GM23338 (cell line): ENCODE measurements around the gene CMBL. TPM values are rescaled to one million over a fixed set of nuclear protein-coding genes. Genes with fewer than 3 reads are reported as not detected.

Experiments
- ATAC-seq: fragments of 200-7000 bp; cut with Tn5 transposase; 3 replicates; pipeline ENCODE4 v1.9.1; 2020
- DNase-seq: peaks from one replicate; pipeline ENCODE4 v3.0.0-alpha.2; 2015; ENCODE audit warnings: low spot score
- H2AFZ ChIP-seq: fragments of 200-600 bp; sonication (generic); 2 replicates; pipeline ENCODE4 v1.8.0; 2016; ENCODE audit warnings: antibody characterized with exemption, mild to moderate bottlenecking, moderate library complexity
- H3F3A ChIP-seq: fragments of 200-600 bp; sonication (generic); replicated peaks from 2 replicates; pipeline ENCODE4 v1.8.0; 2017; ENCODE audit warnings: antibody characterized with exemption, mixed run types, low read depth
- H3K27ac ChIP-seq: fragments of 200-600 bp; sonication (generic); 2 replicates; pipeline ENCODE4 v1.6.1; 2016; ENCODE audit warnings: low read depth
- H3K27me3 ChIP-seq: fragments of 200-600 bp; sonication (generic); 2 replicates; pipeline ENCODE4 v1.8.0; 2016; ENCODE audit warnings: mild to moderate bottlenecking, mixed run types, moderate library complexity; ENCODE audit not compliant: insufficient read depth
- H3K36me3 ChIP-seq: fragments of 200-600 bp; sonication (generic); 2 replicates; pipeline ENCODE4 v1.8.0; 2016; ENCODE audit warnings: mild to moderate bottlenecking; ENCODE audit not compliant: insufficient read depth
- H3K4me1 ChIP-seq: fragments of 200-600 bp; sonication (generic); 2 replicates; pipeline ENCODE4 v1.8.0; 2016; ENCODE audit warnings: mild to moderate bottlenecking, moderate library complexity; ENCODE audit not compliant: insufficient read depth
- H3K4me2 ChIP-seq: fragments of 200-600 bp; sonication (generic); 2 replicates; pipeline ENCODE4 v1.7.1; 2017; ENCODE audit warnings: mixed run types
- H3K4me3 ChIP-seq: fragments of 200-600 bp; sonication (generic); 2 replicates; pipeline ENCODE4 v1.6.1; 2016; ENCODE audit warnings: mixed run types
- H3K79me2 ChIP-seq: fragments of 200-600 bp; sonication (generic); replicated peaks from 2 replicates; pipeline ENCODE4 v1.8.0; 2017; ENCODE audit warnings: mild to moderate bottlenecking; ENCODE audit not compliant: insufficient read depth
- H3K9me2 ChIP-seq: fragments of 200-600 bp; sonication (generic); 2 replicates; pipeline ENCODE4 v1.8.0; 2017; ENCODE audit not compliant: insufficient read depth
- H4K20me1 ChIP-seq: fragments of 200-600 bp; sonication (generic); replicated peaks from 2 replicates; pipeline ENCODE4 v1.8.0; 2017; ENCODE audit warnings: mild to moderate bottlenecking; ENCODE audit not compliant: insufficient read depth
- H3K27ac Mint-ChIP-seq: 2 replicates; pipeline ENCODE4 v1.8.0; 2020; ENCODE audit warnings: inconsistent platforms, mild to moderate bottlenecking, moderate library complexity, mixed read lengths
- H3K27me3 Mint-ChIP-seq: 3 replicates; pipeline ENCODE4 v1.8.0; 2022; ENCODE audit warnings: low read depth, mild to moderate bottlenecking, moderate library complexity, mixed read lengths, inconsistent platforms; ENCODE audit not compliant: insufficient read depth, poor library complexity
- H3K36me3 Mint-ChIP-seq: 3 replicates; pipeline ENCODE4 v1.8.0; 2021; ENCODE audit warnings: low read depth, mild to moderate bottlenecking, inconsistent platforms, moderate library complexity, mixed read lengths
- H3K4me1 Mint-ChIP-seq: 3 replicates; pipeline ENCODE4 v1.8.0; 2020; ENCODE audit warnings: mild to moderate bottlenecking, inconsistent platforms, mixed read lengths
- H3K4me3 Mint-ChIP-seq: 3 replicates; pipeline ENCODE4 v1.8.0; 2021; ENCODE audit warnings: moderate library complexity, mild to moderate bottlenecking, inconsistent platforms, mixed read lengths
- H3K9me3 Mint-ChIP-seq: 3 replicates; pipeline ENCODE4 v1.8.0; 2020; ENCODE audit warnings: moderate library complexity, mild to moderate bottlenecking, inconsistent platforms, mixed read lengths
- CREB1 ChIP-seq: fragments of 250-450 bp; sonication (Bioruptor Pico); IDR thresholded peaks from 2 replicates; pipeline ENCODE4 v1.5.0; 2020; ENCODE audit warnings: low read depth, mild to moderate bottlenecking, moderate library complexity
- JUNB ChIP-seq: IDR thresholded peaks from one replicate; pipeline ENCODE4 v1.6.1; 2016; ENCODE audit warnings: antibody characterized with exemption; ENCODE audit not compliant: unreplicated experiment
- NANOG ChIP-seq: IDR thresholded peaks from 2 replicates; pipeline ENCODE4 v1.6.1; 2016; ENCODE audit warnings: antibody characterized with exemption, borderline replicate concordance
- STAT1 ChIP-seq: IDR thresholded peaks from one replicate; pipeline ENCODE4 v1.6.1; 2016; ENCODE audit warnings: antibody characterized with exemption; ENCODE audit not compliant: unreplicated experiment
- ZNF331 ChIP-seq: fragments of 250-450 bp; sonication (Bioruptor Pico); IDR thresholded peaks from 2 replicates; pipeline ENCODE4 v1.5.0; 2020; ENCODE audit warnings: low read depth, mild to moderate bottlenecking, moderate library complexity
- polyA plus RNA-seq: library from polyadenylated mRNA; unstranded; fragments of >200 nt; fragmentation: Nextera tagmentation; extraction: Ambion mirVana; gene quantifications from 2 replicates; pipeline ENCODE4 v1.2.1, GENCODE V29; 2016
- total RNA-seq: library from RNA; depleted of rRNA; stranded (reverse); fragments of >200 nt; shearing (Covaris generic); gene quantifications from 2 replicates; pipeline ENCODE4 v1.2.3, GENCODE V29; 2014
- TF ChIP-seq, protein P1 (sequence below): fragments of 250-450 bp; sonication (Bioruptor Pico); IDR thresholded peaks from 2 replicates; pipeline ENCODE4 v1.5.0; 2020; ENCODE audit warnings: mild to moderate bottlenecking, moderate library complexity
- TF ChIP-seq, protein P2 (sequence below), 2 experiments: fragments of 200-600 bp in 1 of 2; sonication (generic) in 1 of 2; conservative IDR thresholded peaks; 2 replicates each; pipeline versions ENCODE4 v1.5.1 to v1.6.1; 2016 to 2017; ENCODE audit warnings: antibody characterized with exemption in 2 of 2, low read depth in 2 of 2, mild to moderate bottlenecking in 2 of 2, moderate library complexity in 1 of 2
- TF ChIP-seq, protein P3 (sequence below): IDR thresholded peaks from 2 replicates; pipeline ENCODE4 v1.6.1; 2016; ENCODE audit warnings: antibody characterized with exemption
- TF ChIP-seq, protein P4 (sequence below): IDR thresholded peaks from one replicate; pipeline ENCODE4 v1.6.1; 2018; ENCODE audit warnings: antibody characterized with exemption; ENCODE audit not compliant: unreplicated experiment

CMBL gene
- total and polyA plus RNA-seq, 2 experiments from 2014 or later: 13.2 to 24.1 TPM

DNA sequence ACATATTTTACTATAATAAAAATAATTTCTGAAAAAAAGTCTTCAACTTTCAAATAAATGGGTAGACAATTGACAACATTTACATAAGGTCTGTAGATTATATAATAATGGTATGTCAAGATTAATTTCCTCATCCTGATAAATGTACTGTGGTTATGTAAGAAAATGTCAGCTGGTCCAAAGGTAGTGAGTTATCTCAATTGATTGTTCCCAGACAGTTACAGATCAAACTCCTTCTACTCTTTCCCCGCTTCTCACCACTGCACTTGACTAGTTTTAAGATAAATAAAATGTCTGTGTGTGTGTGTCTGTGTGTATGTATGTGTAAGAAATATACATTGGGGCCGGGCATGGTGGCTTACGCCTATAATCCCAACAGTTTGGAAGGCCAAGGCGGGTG, 29.4 kb upstream of the CMBL start:
- Mint-ChIP-seq H3K27ac (no peak overlapping the region), H3K9me3 (no peaks in the 10 kb centered on the region; the same call in 2 of the 3 replicates)

More for the DNA sequence above, 29.4 kb upstream of the CMBL start:
- Histone ChIP-seq H3K4me3 (no peak overlapping the region), H3K27ac (no peak overlapping the region), H3K79me2 (no peaks in the 10 kb centered on the region), H2AFZ (no peak overlapping the region), H3K27me3 (peaks cover 36% of the 10 kb centered on the region), H3K4me2 (no peak overlapping the region), H3K4me1 (peaks cover 11% of the 10 kb centered on the region), H3K9me2 (no peaks in the 10 kb centered on the region), H3F3A (0 out of 2 replicates have a peak, but pooled peaks cover 6% of the 10 kb centered on the region), H4K20me1 (no peaks in the 10 kb centered on the region; the same call in 1 of the 2 replicates), H3K36me3 (no peaks in the 10 kb centered on the region)
- no peaks in the 10 kb centered on the region; the same call in 1 of the 3 replicates for H3K36me3 Mint-ChIP-seq
- H3K27me3 Mint-ChIP-seq: peaks cover 36% of the 10 kb centered on the region
- DNase-seq: no peak
- ATAC-seq: no peak
- H3K4me1 Mint-ChIP-seq: peaks cover 17% of the 10 kb centered on the region
- no peak overlapping the region for H3K4me3 Mint-ChIP-seq
- TF ChIP-seq, protein P1, sequence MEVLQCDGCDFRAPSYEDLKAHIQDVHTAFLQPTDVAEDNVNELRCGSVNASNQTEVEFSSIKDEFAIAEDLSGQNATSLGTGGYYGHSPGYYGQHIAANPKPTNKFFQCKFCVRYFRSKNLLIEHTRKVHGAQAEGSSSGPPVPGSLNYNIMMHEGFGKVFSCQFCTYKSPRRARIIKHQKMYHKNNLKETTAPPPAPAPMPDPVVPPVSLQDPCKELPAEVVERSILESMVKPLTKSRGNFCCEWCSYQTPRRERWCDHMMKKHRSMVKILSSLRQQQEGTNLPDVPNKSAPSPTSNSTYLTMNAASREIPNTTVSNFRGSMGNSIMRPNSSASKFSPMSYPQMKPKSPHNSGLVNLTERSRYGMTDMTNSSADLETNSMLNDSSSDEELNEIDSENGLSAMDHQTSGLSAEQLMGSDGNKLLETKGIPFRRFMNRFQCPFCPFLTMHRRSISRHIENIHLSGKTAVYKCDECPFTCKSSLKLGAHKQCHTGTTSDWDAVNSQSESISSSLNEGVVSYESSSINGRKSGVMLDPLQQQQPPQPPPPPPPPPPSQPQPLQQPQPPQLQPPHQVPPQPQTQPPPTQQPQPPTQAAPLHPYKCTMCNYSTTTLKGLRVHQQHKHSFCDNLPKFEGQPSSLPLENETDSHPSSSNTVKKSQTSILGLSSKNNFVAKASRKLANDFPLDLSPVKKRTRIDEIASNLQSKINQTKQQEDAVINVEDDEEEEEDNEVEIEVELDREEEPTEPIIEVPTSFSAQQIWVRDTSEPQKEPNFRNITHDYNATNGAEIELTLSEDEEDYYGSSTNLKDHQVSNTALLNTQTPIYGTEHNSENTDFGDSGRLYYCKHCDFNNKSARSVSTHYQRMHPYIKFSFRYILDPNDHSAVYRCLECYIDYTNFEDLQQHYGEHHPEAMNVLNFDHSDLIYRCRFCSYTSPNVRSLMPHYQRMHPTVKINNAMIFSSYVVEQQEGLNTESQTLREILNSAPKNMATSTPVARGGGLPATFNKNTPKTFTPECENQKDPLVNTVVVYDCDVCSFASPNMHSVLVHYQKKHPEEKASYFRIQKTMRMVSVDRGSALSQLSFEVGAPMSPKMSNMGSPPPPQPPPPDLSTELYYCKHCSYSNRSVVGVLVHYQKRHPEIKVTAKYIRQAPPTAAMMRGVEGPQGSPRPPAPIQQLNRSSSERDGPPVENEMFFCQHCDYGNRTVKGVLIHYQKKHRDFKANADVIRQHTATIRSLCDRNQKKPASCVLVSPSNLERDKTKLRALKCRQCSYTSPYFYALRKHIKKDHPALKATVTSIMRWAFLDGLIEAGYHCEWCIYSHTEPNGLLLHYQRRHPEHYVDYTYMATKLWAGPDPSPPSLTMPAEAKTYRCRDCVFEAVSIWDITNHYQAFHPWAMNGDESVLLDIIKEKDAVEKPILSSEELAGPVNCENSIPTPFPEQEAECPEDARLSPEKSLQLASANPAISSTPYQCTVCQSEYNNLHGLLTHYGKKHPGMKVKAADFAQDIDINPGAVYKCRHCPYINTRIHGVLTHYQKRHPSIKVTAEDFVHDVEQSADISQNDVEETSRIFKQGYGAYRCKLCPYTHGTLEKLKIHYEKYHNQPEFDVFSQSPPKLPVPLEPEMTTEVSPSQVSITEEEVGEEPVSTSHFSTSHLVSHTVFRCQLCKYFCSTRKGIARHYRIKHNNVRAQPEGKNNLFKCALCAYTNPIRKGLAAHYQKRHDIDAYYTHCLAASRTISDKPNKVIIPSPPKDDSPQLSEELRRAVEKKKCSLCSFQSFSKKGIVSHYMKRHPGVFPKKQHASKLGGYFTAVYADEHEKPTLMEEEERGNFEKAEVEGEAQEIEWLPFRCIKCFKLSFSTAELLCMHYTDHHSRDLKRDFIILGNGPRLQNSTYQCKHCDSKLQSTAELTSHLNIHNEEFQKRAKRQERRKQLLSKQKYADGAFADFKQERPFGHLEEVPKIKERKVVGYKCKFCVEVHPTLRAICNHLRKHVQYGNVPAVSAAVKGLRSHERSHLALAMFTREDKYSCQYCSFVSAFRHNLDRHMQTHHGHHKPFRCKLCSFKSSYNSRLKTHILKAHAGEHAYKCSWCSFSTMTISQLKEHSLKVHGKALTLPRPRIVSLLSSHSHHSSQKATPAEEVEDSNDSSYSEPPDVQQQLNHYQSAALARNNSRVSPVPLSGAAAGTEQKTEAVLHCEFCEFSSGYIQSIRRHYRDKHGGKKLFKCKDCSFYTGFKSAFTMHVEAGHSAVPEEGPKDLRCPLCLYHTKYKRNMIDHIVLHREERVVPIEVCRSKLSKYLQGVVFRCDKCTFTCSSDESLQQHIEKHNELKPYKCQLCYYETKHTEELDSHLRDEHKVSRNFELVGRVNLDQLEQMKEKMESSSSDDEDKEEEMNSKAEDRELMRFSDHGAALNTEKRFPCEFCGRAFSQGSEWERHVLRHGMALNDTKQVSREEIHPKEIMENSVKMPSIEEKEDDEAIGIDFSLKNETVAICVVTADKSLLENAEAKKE: no peak
- TF ChIP-seq CREB1: no peak
- TF ChIP-seq, protein P2, sequence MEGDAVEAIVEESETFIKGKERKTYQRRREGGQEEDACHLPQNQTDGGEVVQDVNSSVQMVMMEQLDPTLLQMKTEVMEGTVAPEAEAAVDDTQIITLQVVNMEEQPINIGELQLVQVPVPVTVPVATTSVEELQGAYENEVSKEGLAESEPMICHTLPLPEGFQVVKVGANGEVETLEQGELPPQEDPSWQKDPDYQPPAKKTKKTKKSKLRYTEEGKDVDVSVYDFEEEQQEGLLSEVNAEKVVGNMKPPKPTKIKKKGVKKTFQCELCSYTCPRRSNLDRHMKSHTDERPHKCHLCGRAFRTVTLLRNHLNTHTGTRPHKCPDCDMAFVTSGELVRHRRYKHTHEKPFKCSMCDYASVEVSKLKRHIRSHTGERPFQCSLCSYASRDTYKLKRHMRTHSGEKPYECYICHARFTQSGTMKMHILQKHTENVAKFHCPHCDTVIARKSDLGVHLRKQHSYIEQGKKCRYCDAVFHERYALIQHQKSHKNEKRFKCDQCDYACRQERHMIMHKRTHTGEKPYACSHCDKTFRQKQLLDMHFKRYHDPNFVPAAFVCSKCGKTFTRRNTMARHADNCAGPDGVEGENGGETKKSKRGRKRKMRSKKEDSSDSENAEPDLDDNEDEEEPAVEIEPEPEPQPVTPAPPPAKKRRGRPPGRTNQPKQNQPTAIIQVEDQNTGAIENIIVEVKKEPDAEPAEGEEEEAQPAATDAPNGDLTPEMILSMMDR (conservative IDR thresholded peaks at IDR 0.05; ENCODE audit: low read depth in 2 of 2): no peak
- TF ChIP-seq ZNF331 (CRISPR knock-in tag): no peak
- TF ChIP-seq NANOG: no peak
- TF ChIP-seq STAT1: no peak
- TF ChIP-seq, protein P3, sequence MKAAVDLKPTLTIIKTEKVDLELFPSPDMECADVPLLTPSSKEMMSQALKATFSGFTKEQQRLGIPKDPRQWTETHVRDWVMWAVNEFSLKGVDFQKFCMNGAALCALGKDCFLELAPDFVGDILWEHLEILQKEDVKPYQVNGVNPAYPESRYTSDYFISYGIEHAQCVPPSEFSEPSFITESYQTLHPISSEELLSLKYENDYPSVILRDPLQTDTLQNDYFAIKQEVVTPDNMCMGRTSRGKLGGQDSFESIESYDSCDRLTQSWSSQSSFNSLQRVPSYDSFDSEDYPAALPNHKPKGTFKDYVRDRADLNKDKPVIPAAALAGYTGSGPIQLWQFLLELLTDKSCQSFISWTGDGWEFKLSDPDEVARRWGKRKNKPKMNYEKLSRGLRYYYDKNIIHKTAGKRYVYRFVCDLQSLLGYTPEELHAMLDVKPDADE: no peak
- TF ChIP-seq, protein P4, sequence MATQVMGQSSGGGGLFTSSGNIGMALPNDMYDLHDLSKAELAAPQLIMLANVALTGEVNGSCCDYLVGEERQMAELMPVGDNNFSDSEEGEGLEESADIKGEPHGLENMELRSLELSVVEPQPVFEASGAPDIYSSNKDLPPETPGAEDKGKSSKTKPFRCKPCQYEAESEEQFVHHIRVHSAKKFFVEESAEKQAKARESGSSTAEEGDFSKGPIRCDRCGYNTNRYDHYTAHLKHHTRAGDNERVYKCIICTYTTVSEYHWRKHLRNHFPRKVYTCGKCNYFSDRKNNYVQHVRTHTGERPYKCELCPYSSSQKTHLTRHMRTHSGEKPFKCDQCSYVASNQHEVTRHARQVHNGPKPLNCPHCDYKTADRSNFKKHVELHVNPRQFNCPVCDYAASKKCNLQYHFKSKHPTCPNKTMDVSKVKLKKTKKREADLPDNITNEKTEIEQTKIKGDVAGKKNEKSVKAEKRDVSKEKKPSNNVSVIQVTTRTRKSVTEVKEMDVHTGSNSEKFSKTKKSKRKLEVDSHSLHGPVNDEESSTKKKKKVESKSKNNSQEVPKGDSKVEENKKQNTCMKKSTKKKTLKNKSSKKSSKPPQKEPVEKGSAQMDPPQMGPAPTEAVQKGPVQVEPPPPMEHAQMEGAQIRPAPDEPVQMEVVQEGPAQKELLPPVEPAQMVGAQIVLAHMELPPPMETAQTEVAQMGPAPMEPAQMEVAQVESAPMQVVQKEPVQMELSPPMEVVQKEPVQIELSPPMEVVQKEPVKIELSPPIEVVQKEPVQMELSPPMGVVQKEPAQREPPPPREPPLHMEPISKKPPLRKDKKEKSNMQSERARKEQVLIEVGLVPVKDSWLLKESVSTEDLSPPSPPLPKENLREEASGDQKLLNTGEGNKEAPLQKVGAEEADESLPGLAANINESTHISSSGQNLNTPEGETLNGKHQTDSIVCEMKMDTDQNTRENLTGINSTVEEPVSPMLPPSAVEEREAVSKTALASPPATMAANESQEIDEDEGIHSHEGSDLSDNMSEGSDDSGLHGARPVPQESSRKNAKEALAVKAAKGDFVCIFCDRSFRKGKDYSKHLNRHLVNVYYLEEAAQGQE: no peak
- no peak for TF ChIP-seq JUNB
